Measurements from ENCODE around the gene SPATA46.

DNA sequence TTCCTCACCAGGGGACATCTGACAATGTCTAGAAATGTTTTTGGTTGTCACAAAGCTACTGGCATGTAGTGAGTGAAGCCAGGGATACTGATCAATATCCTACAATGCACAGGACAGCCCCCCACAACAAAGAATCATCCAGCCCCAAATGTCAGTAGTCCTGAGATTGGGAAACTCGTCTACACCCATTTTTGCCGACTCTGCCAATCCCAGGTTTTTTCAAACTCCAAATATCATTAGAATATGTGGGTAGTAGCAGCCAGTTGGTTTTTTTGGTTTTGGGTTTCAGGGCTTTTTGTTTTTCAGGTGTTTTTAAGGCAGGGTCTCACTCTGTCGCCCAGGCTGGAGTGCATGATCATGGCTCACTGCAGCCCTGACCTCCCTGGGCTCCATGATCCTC, 5.9 kb downstream of the SPATA46 start:
- TF ChIP-seq, protein P1, sequence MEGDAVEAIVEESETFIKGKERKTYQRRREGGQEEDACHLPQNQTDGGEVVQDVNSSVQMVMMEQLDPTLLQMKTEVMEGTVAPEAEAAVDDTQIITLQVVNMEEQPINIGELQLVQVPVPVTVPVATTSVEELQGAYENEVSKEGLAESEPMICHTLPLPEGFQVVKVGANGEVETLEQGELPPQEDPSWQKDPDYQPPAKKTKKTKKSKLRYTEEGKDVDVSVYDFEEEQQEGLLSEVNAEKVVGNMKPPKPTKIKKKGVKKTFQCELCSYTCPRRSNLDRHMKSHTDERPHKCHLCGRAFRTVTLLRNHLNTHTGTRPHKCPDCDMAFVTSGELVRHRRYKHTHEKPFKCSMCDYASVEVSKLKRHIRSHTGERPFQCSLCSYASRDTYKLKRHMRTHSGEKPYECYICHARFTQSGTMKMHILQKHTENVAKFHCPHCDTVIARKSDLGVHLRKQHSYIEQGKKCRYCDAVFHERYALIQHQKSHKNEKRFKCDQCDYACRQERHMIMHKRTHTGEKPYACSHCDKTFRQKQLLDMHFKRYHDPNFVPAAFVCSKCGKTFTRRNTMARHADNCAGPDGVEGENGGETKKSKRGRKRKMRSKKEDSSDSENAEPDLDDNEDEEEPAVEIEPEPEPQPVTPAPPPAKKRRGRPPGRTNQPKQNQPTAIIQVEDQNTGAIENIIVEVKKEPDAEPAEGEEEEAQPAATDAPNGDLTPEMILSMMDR (IDR thresholded peaks at IDR 0.05) = no peak
- TF ChIP-seq POLR2A (IDR thresholded peaks at IDR 0.05) = no peak
